H1 (cell line): ENCODE results near the gene EMX1. TPM values are rescaled to one million over a fixed set of nuclear protein-coding genes. Genes with fewer than 3 reads are reported as not detected.

Experiments used
- CTCF ChIA-PET: fragments of 300-600 bp; sonication (Branson Sonifier 250); formaldehyde crosslinking; loops from one replicate; lab custom pipeline; 2021; ENCODE audit not compliant: partially characterized antibody; lab: Charles Lee
- POLR2A ChIA-PET: fragments of 300-600 bp; sonication (Branson Sonifier 250); formaldehyde crosslinking; loops from one replicate; lab custom pipeline; 2021; ENCODE audit warnings: inconsistent platforms; ENCODE audit not compliant: partially characterized antibody; lab: Charles Lee
- DNase-seq, 2 experiments: peaks; one replicate each; pipeline versions ENCODE4 v3.0.0 to v3.0.0-alpha.2; 2010 to 2022; ENCODE audit warnings: low spot score in 2 of 2, low read depth in 1 of 2, mixed read lengths in 1 of 2
- FAIRE-seq: peaks from 2 replicates; lab custom pipeline; 2011; peaks lifted over from hg19 to GRCh38; lab: Jason Lieb, UNC
- H2AFZ ChIP-seq: 2 replicates; pipeline ENCODE4 v1.8.1; 2012; ENCODE audit warnings: low read length, inconsistent platforms
- H2AK5ac ChIP-seq: 2 replicates; pipeline ENCODE4 v1.6.1; 2013; ENCODE audit warnings: low read depth, low read length
- H2BK120ac ChIP-seq: replicated peaks from 2 replicates; pipeline ENCODE3; 2013; ENCODE audit warnings: low read depth, low read length, inconsistent platforms
- H2BK12ac ChIP-seq: 2 replicates; pipeline ENCODE4 v1.6.1; 2013; ENCODE audit warnings: low read depth, low read length
- H2BK15ac ChIP-seq: 2 replicates; pipeline ENCODE4 v1.6.1; 2013; ENCODE audit warnings: low read length
- H2BK20ac ChIP-seq: 2 replicates; pipeline ENCODE4 v1.6.1; 2013; ENCODE audit warnings: low read length
- H2BK5ac ChIP-seq: 2 replicates; pipeline ENCODE4 v1.6.1; 2013; ENCODE audit warnings: low read depth, low read length
- H3K14ac ChIP-seq: 2 replicates; pipeline ENCODE4 v1.6.1; 2013; ENCODE audit warnings: inconsistent platforms; ENCODE audit not compliant: insufficient read length
- H3K18ac ChIP-seq: 2 replicates; pipeline ENCODE4 v1.6.1; 2013; ENCODE audit warnings: low read length; ENCODE audit errors: extremely low read depth
- H3K23ac ChIP-seq: 2 replicates; pipeline ENCODE4 v1.6.1; 2013; ENCODE audit warnings: inconsistent platforms; ENCODE audit not compliant: insufficient read length
- H3K23me2 ChIP-seq: 2 replicates; pipeline ENCODE4 v1.6.1; 2013; ENCODE audit warnings: low read depth, low read length
- H3K27ac ChIP-seq: 2 replicates; pipeline ENCODE4 v1.6.1; 2011; ENCODE audit warnings: low read depth, low read length, inconsistent platforms
- H3K27me3 ChIP-seq, 4 experiments: replicated peaks in 1 of 4; 1 replicate in 1 of 4; 2 replicates in 3 of 4; pipeline versions ENCODE4 v1.6.1 to v1.8.1; 2011 to 2013; ENCODE audit warnings: low read length in 3 of 4, mild to moderate bottlenecking in 3 of 4, inconsistent platforms in 2 of 4, mixed read lengths in 2 of 4, moderate library complexity in 1 of 4; ENCODE audit not compliant: control insufficient read depth in 3 of 4, insufficient read depth in 3 of 4; ENCODE audit errors: extremely low read depth in 1 of 4
- H3K36me3 ChIP-seq, 4 experiments: 2 replicates each; pipeline versions ENCODE4 v1.6.1 to v1.8.1; 2011 to 2013; ENCODE audit warnings: mild to moderate bottlenecking in 4 of 4, low read length in 3 of 4, moderate library complexity in 2 of 4, control low read depth in 1 of 4, inconsistent platforms in 1 of 4; ENCODE audit not compliant: insufficient read depth in 4 of 4, control insufficient read depth in 2 of 4
- H3K4ac ChIP-seq: replicated peaks from 2 replicates; pipeline ENCODE3; 2013; ENCODE audit warnings: low read length, low read depth, mixed read lengths, inconsistent platforms; ENCODE audit not compliant: insufficient read length
- H3K4me1 ChIP-seq, 4 experiments: replicated peaks in 1 of 4; 1 replicate in 1 of 4; 2 replicates in 3 of 4; pipeline versions ENCODE4 v1.6.1 to v1.8.1; 2011 to 2013; ENCODE audit warnings: low read length in 3 of 4, inconsistent platforms in 2 of 4, mixed read lengths in 1 of 4; ENCODE audit not compliant: insufficient read depth in 4 of 4, control insufficient read depth in 3 of 4
- H3K4me2 ChIP-seq, 2 experiments: 2 replicates each; pipeline versions ENCODE4 v1.6.1 to v1.8.1; 2011 to 2013; ENCODE audit warnings: low read depth in 2 of 2, low read length in 2 of 2, control low read depth in 1 of 2, inconsistent platforms in 1 of 2, mild to moderate bottlenecking in 1 of 2; ENCODE audit not compliant: insufficient read depth in 1 of 2
- H3K4me3 ChIP-seq, 4 experiments: fragments of 200-600, 300-600 bp in 1 of 4; sonication (generic), shearing (Covaris generic), sonication (Bioruptor Twin) in 1 of 4; 2 replicates each; pipeline versions ENCODE4 v1.5.1 to v1.8.1; 2011 to 2016; ENCODE audit warnings: low read length in 4 of 4, low read depth in 3 of 4, control low read depth in 2 of 4, inconsistent platforms in 2 of 4, mild to moderate bottlenecking in 2 of 4, mixed read lengths in 1 of 4, moderate library complexity in 1 of 4; ENCODE audit not compliant: insufficient read depth in 2 of 4; ENCODE audit errors: extremely low read depth in 1 of 4
- H3K56ac ChIP-seq: replicated peaks from 2 replicates; pipeline ENCODE3; 2013; ENCODE audit warnings: low read depth, mild to moderate bottlenecking, mixed read lengths, low read length, inconsistent platforms; ENCODE audit not compliant: insufficient read length
- H3K79me1 ChIP-seq: 2 replicates; pipeline ENCODE4 v1.6.1; 2013; ENCODE audit warnings: low read depth, low read length, control low read depth
- H3K79me2 ChIP-seq, 2 experiments: 2 replicates each; pipeline versions ENCODE4 v1.6.1 to v1.8.1; 2012 to 2013; ENCODE audit warnings: low read length in 2 of 2, mild to moderate bottlenecking in 2 of 2, inconsistent platforms in 1 of 2; ENCODE audit not compliant: insufficient read depth in 2 of 2, control insufficient read depth in 1 of 2
- H3K9ac ChIP-seq, 4 experiments: replicated peaks in 1 of 4; 1 replicate in 1 of 4; 2 replicates in 3 of 4; pipeline versions ENCODE4 v1.6.1 to v1.8.1; 2011 to 2013; ENCODE audit warnings: low read depth in 3 of 4, low read length in 3 of 4, control low read depth in 2 of 4, mild to moderate bottlenecking in 2 of 4, moderate library complexity in 2 of 4, inconsistent platforms in 1 of 4; ENCODE audit errors: extremely low read depth in 1 of 4
- H3K9me3 ChIP-seq, 2 experiments: 2 replicates each; pipeline versions ENCODE4 v1.6.1 to v1.8.1; 2012 to 2013; ENCODE audit warnings: mild to moderate bottlenecking in 2 of 2, moderate library complexity in 2 of 2, control low read depth in 1 of 2, inconsistent platforms in 1 of 2, low read depth in 1 of 2, low read length in 1 of 2, mixed read lengths in 1 of 2; ENCODE audit not compliant: insufficient read depth in 2 of 2
- H4K20me1 ChIP-seq, 2 experiments: replicated peaks in 1 of 2; 2 replicates each; pipeline versions ENCODE3 to v1.8.1; 2011 to 2013; ENCODE audit warnings: inconsistent platforms in 2 of 2, low read length in 2 of 2, mild to moderate bottlenecking in 1 of 2; ENCODE audit not compliant: insufficient read depth in 2 of 2, control insufficient read depth in 1 of 2
- H4K5ac ChIP-seq: 2 replicates; pipeline ENCODE4 v1.6.1; 2013; ENCODE audit warnings: low read length, low read depth, mixed read lengths, inconsistent platforms; ENCODE audit not compliant: insufficient read length
- H4K8ac ChIP-seq: 2 replicates; pipeline ENCODE4 v1.8.0; 2013; ENCODE audit warnings: mild to moderate bottlenecking, moderate library complexity, low read length, inconsistent platforms; ENCODE audit not compliant: insufficient read depth; ENCODE audit errors: extremely low read depth
- H4K91ac ChIP-seq: replicated peaks from 2 replicates; pipeline ENCODE3; 2013; ENCODE audit warnings: low read length, mixed read lengths, inconsistent platforms; ENCODE audit not compliant: insufficient read length
- BCL11A ChIP-seq, 2 experiments: IDR thresholded peaks; one replicate each; pipeline ENCODE4 v1.6.1; 2011; ENCODE audit warnings: low read depth in 2 of 2, low read length in 2 of 2, mild to moderate bottlenecking in 2 of 2
- BRCA1 ChIP-seq: IDR thresholded peaks from 2 replicates; pipeline ENCODE4 v1.6.1; 2012; ENCODE audit warnings: low read depth, low read length, improper control_type of control experiment
- CHD1 ChIP-seq: IDR thresholded peaks from 2 replicates; pipeline ENCODE4 v1.6.1; 2012; ENCODE audit warnings: low read depth, low read length, improper control_type of control experiment
- JUN ChIP-seq: IDR thresholded peaks from 2 replicates; pipeline ENCODE4 v1.6.1; 2011; ENCODE audit warnings: low read depth, mild to moderate bottlenecking, improper control_type of control experiment, low read length
- KDM4A ChIP-seq: IDR thresholded peaks from one replicate; pipeline ENCODE4 v1.7.1; 2012; ENCODE audit warnings: low read depth, mild to moderate bottlenecking, moderate library complexity, low read length, inconsistent platforms; ENCODE audit not compliant: severe bottlenecking
- MAFK ChIP-seq: IDR thresholded peaks from 2 replicates; pipeline ENCODE4 v1.6.1; 2012; ENCODE audit warnings: low read depth, mild to moderate bottlenecking, improper control_type of control experiment, low read length
- NANOG ChIP-seq: IDR thresholded peaks from 2 replicates; pipeline ENCODE4 v1.6.1; 2011; ENCODE audit warnings: low read length, low read depth, mild to moderate bottlenecking, inconsistent platforms; ENCODE audit not compliant: insufficient read depth, poor library complexity, severe bottlenecking
- POLR2AphosphoS5 ChIP-seq: IDR thresholded peaks from 2 replicates; pipeline ENCODE4 v1.6.1; 2011; ENCODE audit warnings: low read depth, low read length
- RNF2 ChIP-seq: fragments of 200-900, 300-1000 bp; sonication (generic); IDR thresholded peaks from 2 replicates; pipeline ENCODE4 v1.7.1; 2016; ENCODE audit warnings: borderline replicate concordance, low read depth, mild to moderate bottlenecking, antibody characterized with exemption, low read length; ENCODE audit not compliant: poor library complexity, severe bottlenecking; ENCODE audit errors: missing control alignments
- SAP30 ChIP-seq: fragments of 300-600 bp; sonication (generic); IDR thresholded peaks from 2 replicates; pipeline ENCODE4 v1.7.1; 2012; ENCODE audit warnings: low read length, moderate library complexity, mild to moderate bottlenecking, inconsistent platforms; ENCODE audit not compliant: insufficient read depth, insufficient replicate concordance
- SUZ12 ChIP-seq: fragments of 200-600 bp; sonication (generic); IDR thresholded peaks from 2 replicates; pipeline ENCODE4 v1.6.1; 2012; ENCODE audit warnings: mild to moderate bottlenecking, inconsistent platforms, low read length, moderate library complexity, mixed read lengths
- TAF7 ChIP-seq: optimal IDR thresholded peaks from 2 replicates; pipeline ENCODE3; 2011; ENCODE audit warnings: low read depth, mild to moderate bottlenecking, inconsistent platforms, low read length, moderate library complexity, borderline replicate concordance
- TEAD4 ChIP-seq: IDR thresholded peaks from 2 replicates; pipeline ENCODE4 v1.6.1; 2012; ENCODE audit warnings: low read depth, low read length, inconsistent platforms, mixed read lengths
- whole genome bisulfite sequencing, 2 experiments: shearing (Covaris generic) in 1 of 2; methylation state at CpG; one replicate each; pipeline versions ENCODE4 v1.1.6 to v1.1.7; 2013 to 2015; ENCODE audit warnings: low lambda C conversion rate in 2 of 2, mixed read lengths in 2 of 2, inconsistent platforms in 1 of 2, low coverage in 1 of 2, missing lambda C conversion rate in 1 of 2; ENCODE audit not compliant: insufficient replicate concordance in 2 of 2, insufficient coverage in 1 of 2, insufficient read length in 1 of 2; ENCODE audit errors: extremely low coverage in 1 of 2, missing lambda C conversion rate in 1 of 2; 5-methylcytosine and 5-hydroxymethylcytosine counted together
- polyA plus RNA-seq, 7 experiments: library from polyadenylated mRNA; depleted of rRNA in 3 of 7; stranded (reverse) in 5 of 7; unstranded in 2 of 7; fragments of >200 nt in 5 of 7; fragments of 200-250 nt in 2 of 7; gene quantifications; 1 replicate in 5 of 7; 2 replicates in 1 of 7; 4 replicates in 1 of 7; pipeline versions ENCODE4 v1.2.1 to v1.2.3, GENCODE V29; 2011 to 2013; ENCODE audit warnings: missing spikeins in 2 of 7, mixed read lengths in 2 of 7
- total RNA-seq: library from RNA; stranded (reverse); fragmentation: NEBNext Ultra II Directional; extraction: Animal tissue kit (Norgen Biotek cat#: 25700); gene quantifications from 2 replicates; pipeline ENCODE4 v1.2.1, GENCODE V29; 2021

Gene EMX1
- total and polyA plus RNA-seq, 2 of the 8 experiments (the other 6 are each of a cell fraction or from before 2014, with no cell fraction given): 2.4 to 4.9 TPM

DNA sequence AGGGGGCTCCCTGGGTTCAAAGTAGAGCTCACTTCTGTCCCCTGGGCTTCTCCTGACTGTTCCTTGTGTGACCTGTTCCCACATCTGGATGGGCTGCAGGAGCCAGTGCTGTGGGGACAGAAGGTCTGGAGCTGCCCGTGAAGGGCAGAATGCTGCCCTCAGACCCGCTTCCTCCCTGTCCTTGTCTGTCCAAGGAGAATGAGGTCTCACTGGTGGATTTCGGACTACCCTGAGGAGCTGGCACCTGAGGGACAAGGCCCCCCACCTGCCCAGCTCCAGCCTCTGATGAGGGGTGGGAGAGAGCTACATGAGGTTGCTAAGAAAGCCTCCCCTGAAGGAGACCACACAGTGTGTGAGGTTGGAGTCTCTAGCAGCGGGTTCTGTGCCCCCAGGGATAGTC lies 15.5 kb downstream of the EMX1 start:
- Histone ChIP-seq H2BK120ac (no peak overlapping the region), H2BK5ac (no peak overlapping the region), H3K9ac (no peak overlapping the region), H3K36me3 (no peaks in the 10 kb centered on the region), H3K79me1 (no peaks in the 10 kb centered on the region), H3K4me3 (no peak overlapping the region), H3K4ac (no peak overlapping the region), H3K23me2 (no peaks in the 10 kb centered on the region), H2BK15ac (no peak overlapping the region; the same call in 1 of the 2 replicates), H2AK5ac (no peak overlapping the region), H4K5ac (no peak overlapping the region), H3K14ac (no peak overlapping the region), H2BK20ac (no peak overlapping the region), H3K79me2 (no peaks in the 10 kb centered on the region), H3K4me1 (peaks cover 0 to 16% (median 9%) of the 10 kb centered on the region in 4 experiments; a peak in 5 of 7 replicates), H4K91ac (no peak overlapping the region), H3K23ac (no peak overlapping the region), H3K9me3 (no peaks in the 10 kb centered on the region), H3K18ac (no peak overlapping the region), H3K27ac (no peak overlapping the region), H3K4me2 (no peak overlapping the region), H2AFZ (no peak overlapping the region), H4K20me1 (peaks cover 0 to 3% of the 10 kb centered on the region in 2 experiments), H2BK12ac (0 out of 2 replicates have a peak overlapping the region, but pooled peaks have one; percentile 27), H3K27me3 (peaks cover 10 to 40% (median 29%) of the 10 kb centered on the region in 4 experiments), H4K8ac (no peak overlapping the region), H3K56ac (no peak overlapping the region)
- DNase-seq (no peak), FAIRE-seq (no peak)
- POLR2A ChIA-PET: interaction anchor here (1.1 to 4.2 kb wide), 2 partner anchors 18 to 39 kb away, joined by 3 to 17 read pairs; no protein-coding TSS in a partner anchor
- CTCF ChIA-PET: interaction anchor here (0.7 to 25.6 kb wide), 14 partner anchors 6 to 344 kb away, joined by 3 to 490 read pairs (median 3); partner anchors contain the start of gene SPR
- 85% methylated on average over 4 of the region's 4 CpGs; no CpG with 5 or more reads in 1 of the 2 experiments for WGBS, 2 experiments
- TF ChIP-seq KDM4A (no peak), TAF7 (no peak), POLR2AphosphoS5 (no peak), JUN (no peak), BCL11A (IDR thresholded peaks at IDR 0.05; ENCODE audit: low read depth in 2 of 2, low read length in 2 of 2) (no peak), SUZ12 (no peak), NANOG (no peak), MAFK (no peak), BRCA1 (no peak), RNF2 (no peak), TEAD4 (no peak), CHD1 (no peak), SAP30 (no peak)
